Epithelial cell of prostate (primary cell): ENCODE results near the gene MAP3K13.
"Not testable (repeated sequence)": the region's sequence is repeated elsewhere in the genome, so short reads cannot be mapped to it uniquely, and the experiment has no call there.

ENCODE experiments used
- DNase-seq: peaks from one replicate; pipeline ENCODE4 v3.0.0-alpha.2; 2011; ENCODE audit warnings: low read depth, low spot score
- H3K27ac ChIP-seq: fragments of 450-650 bp; 2 replicates; pipeline ENCODE4 v1.5.1; 2017; ENCODE audit warnings: mild to moderate bottlenecking

MAP3K13 gene

DNA sequence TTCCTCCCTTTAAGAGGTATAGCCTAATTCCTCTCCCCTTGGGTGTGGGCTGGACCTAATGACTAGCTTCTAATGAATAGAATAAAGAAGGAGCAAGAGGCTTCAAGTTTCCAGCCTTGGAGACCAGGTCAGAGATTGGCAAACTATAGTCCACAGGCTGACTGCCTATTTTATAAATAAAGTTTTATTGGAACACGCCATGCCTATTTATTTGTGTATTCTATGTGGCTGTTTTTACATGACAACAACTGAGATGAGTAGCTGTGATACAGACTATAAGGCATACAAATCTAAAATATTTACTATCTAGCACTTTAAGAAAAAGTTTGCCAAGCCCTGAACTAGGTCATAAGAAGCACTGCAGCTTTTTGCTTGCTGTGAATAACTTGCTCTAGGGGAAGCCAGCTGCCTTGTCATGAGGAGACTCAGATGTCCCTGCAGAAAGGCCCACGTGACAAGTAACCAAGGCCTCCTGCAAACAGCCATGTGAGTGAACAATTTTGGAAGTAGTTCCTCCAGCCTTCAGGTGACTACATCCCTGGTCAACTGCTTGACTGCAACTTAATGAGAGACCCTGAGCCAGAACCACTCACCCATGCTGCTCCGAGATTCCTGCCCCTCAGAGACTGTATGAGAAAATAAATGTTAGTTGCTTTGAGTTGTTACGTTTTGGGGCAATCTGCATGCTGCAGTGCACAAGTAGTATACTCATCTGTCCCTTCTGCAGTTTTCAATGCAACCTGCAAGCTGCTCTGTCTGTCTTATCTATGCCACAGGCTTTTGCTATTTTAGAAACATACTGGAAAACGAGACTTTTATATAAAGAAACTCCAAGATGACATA, 21.1 kb upstream of the MAP3K13 start:
- peak overlapping the region; percentile 75 for H3K27ac ChIP-seq
- no peak for DNase-seq

DNA sequence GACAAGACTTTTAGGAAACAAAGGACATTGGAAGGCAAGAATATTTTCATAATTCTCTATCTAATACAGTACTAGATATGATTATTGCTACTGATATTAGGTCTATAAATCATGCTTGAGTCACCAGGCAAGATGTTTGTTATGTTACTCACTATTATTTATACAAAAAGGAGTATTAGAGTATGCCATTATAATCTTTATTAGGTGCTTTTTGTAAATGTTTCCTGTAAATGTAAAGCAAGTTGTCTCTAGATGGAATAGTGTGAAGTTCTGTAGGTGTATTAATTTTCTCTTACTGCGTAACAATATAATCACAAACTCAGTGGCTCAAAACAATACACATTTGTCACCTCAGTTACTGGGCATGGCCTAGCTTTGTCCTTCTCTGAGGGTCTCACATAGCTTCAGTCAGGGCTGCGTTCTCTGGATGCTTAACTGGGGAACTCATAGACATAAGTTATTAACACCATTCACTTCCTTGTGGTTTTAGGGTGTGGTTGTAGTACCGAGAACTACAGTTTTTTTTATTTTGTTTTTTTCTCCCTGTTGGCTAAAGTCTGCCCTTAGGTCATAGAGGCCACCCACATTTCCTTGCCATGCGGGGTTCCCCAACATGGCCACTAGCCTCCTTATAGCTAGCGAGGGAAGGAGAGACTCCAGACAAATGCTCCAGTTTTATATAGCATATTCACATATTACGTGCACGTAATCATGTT, 20.3 kb upstream of the MAP3K13 start:
- DNase-seq: no peak
- H3K27ac ChIP-seq: peak overlapping the region; percentile 75

DNA sequence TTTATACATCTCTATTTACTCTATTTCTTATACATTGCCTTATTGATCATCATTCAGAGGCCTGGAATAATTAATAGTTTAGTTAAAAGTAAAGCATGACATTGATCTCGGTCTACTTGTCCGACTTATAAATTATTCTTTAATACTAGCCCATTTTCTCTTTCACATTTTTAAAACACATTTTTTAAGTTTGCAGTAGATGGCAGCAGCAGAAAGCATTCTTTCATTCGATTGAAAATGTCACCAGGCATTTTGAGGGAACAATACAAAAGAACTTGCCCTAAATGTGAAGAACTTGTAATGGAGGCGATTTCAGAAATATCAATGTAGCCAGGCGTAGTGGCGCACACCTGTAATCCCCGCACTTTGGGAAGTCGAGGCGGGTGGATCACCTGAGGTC, 15.5 kb upstream of the MAP3K13 start:
- no peak for DNase-seq
- H3K27ac ChIP-seq: no peak overlapping the region

DNA sequence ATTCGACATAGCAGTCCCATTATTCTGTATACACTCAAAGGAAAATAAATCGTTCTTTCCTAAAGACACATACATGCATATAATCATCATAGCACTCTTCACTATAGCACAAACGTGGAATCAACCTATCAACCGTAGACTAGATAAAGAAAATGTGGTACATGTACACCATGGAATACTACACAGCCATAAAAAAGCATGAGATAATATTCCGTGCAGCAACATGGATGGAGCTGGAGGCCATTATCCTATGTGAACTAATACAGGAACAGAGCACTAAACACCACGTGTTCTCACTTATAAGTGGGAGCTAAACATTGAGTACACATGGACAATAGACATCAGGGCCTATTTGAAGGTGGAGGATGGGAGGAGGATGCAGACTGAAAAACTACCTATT, 12.1 kb upstream of the MAP3K13 start:
- DNase-seq: no peak
- H3K27ac ChIP-seq: peak overlapping the region; percentile 86

DNA sequence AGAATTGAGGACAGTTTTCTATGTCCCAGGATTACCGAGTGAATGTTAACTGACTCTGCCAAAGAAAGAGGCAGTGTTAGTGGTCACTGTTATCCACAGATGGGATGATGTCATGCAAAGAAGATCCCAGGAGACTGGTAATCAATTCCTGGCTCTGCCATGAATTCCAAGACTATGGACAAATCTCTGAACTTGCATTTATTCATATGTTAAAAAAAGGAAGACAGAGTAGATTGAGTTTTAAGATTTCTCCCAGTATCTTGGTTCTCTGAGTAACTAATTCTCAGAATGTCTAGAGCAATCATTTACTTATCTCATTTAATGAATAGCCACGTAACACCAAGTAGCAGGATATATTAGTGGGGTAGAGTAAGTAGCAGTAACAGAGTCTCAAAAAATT, 11.5 kb upstream of the MAP3K13 start:
- no peak for DNase-seq

DNA sequence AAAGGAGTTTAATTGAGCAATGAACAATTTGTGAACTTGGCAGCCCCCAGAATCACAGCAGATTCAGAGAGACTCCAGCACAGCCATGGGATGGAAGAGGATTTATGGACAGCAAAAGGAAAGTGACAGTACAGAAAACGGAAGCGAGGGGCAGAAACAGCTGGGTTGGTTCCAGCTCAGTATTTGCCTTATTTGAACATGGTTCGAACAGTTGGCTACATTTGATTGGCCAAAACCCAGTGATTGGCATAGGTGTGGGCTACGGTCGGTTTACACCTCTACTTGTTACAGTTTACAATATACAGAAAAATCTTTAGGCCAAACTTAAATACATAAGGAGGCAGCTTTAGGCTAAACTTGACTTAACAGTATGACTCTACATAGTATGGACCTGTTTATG, 9.7 kb upstream of the MAP3K13 start:
- H3K27ac ChIP-seq: no peak overlapping the region
- no peak for DNase-seq

More for the DNA sequence above, 11.5 kb upstream of the MAP3K13 start:
- peak overlapping the region; percentile 86 for H3K27ac ChIP-seq

DNA sequence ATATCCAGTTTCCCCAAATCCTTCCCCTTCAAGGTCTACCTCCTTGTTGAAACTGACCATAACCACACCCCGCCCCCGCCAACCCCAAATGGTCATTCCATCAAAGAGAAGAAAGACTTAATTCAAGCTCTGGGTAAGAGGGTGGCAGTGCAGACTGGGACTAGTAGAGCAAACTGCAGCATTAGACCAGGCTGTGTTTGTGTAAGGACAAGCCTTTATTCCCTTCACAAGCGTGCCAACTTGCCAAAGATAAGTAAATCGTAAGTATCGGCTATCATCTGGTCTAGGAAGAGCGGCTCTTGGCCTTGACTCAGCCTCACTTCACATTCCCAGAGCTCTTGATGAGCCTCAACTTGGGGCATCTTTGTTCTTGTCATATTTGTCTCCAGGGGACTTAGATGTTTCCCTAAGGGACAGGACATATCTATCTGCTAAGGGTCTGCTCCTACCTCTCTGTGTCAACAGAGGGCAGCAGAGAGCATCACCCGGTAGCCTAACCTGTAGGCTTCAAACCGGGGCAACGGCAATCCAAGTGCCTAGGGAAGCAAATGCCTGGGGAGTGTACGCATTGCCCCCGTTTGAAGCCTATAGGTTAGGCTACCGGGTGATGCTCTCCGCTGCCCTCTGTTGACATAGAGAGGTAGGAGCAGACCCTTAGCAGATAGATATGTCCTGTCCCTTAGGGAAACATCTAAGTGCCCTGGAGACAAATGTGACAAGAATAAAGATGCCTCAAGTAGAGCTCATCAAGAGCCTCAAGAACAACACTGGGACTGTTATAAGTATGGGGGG, 8.9 kb upstream of the MAP3K13 start:
- no peak for DNase-seq
- H3K27ac ChIP-seq: no peak overlapping the region

DNA sequence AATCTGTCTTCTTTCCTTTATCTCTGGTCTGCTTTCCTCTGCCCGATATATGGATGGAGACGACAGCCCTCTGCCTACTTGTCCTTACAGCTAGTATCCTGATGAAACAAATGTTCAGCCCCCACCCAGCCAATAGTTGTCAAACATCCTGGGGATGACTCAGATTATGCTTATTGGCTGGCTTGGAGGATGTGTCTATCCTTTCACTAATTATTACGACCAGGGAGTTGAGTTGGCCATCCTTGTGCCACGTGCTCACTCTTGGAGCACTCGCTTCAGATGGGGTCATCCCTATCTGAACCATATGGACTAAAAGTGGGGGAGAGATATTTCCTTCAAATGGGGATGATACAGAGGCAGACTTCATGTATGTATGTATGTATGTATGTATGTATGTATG, 6.4 kb upstream of the MAP3K13 start:
- H3K27ac ChIP-seq: no peak overlapping the region
- no peak for DNase-seq

DNA sequence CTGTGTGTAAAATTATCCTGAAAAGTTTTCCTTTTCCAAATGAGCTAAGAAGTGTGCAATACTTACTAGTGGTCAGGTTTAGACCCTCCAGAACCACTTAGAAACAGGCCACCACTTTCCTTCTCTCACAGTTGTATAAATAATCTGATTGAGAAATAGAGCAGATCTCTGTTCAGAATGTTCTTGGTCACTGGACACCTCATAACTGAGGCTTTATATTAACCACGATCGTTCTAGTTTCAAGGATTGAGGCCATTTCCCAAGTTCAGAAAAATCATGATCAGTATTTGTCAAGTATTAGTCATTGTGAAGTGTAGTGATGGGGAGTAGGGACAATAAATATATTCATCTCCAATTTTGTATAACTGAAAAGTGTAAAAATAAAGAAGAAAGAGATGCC, 1.0 kb upstream of the MAP3K13 start:
- DNase-seq: no peak
- peak overlapping the region; percentile 30 for H3K27ac ChIP-seq

DNA sequence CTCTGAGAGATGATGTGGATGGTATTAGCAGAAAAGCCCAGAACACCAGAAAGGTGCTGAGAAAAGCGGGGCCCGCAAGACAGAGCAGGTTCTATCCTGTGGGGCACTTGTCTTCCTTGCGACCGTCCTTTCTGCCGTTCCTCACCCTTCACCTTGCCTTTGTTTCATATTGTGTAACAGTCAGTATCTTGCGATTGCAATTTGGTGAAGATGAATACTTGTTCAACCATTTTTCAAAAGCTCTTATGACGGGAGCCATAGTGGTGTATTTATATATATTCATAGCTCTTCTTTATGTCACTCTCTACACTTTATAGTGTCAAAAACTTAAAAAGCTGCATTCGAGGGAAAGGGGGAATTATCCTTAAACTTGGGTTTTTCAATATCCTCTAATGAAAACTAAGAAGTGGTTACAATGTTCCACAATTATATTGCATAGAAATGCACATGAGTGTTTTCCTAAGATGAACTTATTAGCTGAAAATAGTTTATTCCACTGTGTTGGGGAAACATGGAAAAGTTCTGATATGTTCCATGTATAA, 797 bp downstream of the MAP3K13 start:
- H3K27ac ChIP-seq: peak overlapping the region; percentile 31

DNA sequence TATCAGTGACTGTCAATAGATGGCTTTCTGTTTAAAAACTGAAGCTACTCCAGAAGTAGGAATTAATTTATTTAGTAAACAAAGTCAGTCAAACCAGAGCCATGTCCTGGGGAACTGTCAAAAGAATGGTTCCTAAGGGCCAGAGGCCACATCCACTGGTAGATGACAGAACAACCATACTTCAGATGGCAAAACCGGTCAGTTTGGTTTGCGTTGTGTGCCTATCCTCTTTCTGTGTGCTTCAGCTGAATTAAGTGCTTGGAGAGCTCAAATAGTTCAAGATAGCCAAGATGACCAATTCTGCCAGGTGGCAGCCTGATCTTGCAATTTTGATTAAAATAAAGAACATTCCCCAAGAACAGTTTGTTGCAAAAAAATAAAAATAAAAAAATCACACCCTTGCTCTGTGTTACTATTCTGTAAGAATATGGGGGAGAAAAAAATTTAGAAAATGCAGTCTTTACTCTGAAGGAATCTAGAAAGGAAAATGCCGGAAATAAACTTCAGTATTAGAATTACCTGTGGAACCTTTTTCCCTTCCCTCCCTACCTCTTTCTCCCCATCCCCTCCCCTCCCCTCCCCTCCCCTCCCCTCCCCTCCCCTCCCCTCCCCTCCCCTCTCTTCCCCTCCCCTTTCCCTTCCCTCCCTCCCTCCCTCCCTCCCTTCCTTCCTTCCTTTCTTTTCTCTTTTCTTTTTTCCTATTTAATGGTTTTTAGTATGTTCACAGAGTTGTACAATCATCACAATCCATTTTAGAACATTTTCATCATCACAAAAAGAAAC, 2.5 kb downstream of the MAP3K13 start:
- no peak overlapping the region for H3K27ac ChIP-seq
- DNase-seq: no peak

More for the DNA sequence above, 797 bp downstream of the MAP3K13 start:
- no peak for DNase-seq

DNA sequence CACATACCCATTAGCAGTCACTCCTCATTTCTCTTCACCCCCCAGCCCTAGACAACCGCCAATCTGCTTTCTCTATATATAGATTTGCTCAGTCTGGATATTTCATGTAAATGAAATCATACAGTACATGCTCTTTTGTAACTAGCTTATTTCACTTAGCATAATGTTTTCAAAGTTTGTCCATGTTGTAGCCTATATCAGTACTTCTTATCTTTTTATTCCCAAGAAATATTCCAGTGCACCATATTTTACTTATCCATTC, 3.1 kb downstream of the MAP3K13 start:
- H3K27ac ChIP-seq: no peak overlapping the region
- no peak for DNase-seq

DNA sequence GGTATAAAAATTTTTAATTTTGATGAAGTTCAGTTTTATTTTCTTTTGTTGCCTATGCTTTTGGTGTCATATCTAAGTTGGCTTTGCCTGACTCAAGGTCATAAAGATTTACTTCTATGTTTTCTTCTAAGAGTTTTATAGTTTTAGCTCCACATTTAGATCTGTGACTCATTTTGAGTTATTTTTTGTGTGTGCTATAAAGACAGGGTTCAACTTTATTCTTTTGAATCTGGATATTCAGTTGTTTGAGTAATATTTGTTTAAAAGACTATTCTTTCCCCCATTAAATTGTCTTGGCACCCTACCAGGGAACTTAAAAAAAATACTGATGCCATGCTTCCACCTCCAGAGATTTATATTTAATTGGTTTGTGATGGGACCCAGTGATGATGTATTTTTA, 4.0 kb downstream of the MAP3K13 start:
- no peak for DNase-seq
- H3K27ac ChIP-seq: no peak overlapping the region

DNA sequence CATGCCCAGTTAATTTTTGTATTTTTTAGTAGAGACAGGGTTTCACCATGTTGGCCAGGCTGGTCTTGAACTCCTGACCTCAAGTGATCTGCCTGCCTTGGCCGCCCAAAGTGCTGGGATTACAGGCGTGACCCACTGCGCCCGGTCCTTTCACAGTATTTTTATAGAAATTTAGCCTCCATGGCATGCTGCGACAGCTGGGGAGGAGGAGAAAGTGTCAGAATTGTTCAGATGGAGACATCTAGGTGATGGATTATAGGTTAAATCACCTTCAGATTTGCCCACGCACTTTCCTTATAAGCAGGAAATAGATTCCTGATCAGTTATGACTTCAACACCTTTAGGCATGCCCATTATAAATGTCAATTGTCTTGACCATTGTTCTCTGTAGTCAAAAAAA, 7.4 kb downstream of the MAP3K13 start:
- H3K27ac ChIP-seq, DNase-seq: not testable (repeated sequence)

DNA sequence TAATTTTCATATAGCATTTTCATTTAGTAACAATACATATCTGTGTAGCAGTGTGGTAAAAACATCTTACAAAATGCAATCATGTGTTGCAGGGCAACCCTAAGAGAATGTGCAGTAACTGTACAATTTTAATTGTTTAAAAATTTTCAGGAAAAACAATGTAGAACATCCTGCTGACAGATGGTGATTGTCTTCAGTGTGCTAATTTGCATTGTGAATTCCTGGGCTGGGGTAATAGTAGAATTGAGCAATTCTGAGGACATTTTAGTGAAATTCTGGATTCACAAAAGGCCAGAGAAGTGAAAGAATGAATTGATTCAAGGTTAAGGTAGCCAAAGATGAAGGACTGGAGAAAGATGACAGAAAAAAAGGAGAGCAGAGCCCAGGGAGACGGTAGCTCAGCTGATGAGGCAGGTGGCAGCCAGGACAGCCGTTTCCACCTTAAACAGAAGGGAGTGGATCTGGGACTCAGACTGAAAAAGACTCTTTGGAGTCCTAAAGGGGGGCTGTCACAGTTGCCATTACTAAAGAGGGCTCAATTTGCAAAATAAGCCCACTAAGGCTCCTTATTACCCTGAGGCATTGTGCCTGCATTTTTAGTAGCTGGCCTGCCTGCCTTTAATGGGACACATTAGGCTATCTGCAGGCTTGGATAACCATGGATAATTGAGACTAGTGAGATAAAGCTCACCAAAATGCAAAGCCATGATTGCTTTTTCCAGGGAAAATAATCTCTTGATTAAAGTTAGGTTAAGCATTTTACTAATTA, 8.6 kb downstream of the MAP3K13 start:
- no peak overlapping the region for H3K27ac ChIP-seq
- DNase-seq: no peak

DNA sequence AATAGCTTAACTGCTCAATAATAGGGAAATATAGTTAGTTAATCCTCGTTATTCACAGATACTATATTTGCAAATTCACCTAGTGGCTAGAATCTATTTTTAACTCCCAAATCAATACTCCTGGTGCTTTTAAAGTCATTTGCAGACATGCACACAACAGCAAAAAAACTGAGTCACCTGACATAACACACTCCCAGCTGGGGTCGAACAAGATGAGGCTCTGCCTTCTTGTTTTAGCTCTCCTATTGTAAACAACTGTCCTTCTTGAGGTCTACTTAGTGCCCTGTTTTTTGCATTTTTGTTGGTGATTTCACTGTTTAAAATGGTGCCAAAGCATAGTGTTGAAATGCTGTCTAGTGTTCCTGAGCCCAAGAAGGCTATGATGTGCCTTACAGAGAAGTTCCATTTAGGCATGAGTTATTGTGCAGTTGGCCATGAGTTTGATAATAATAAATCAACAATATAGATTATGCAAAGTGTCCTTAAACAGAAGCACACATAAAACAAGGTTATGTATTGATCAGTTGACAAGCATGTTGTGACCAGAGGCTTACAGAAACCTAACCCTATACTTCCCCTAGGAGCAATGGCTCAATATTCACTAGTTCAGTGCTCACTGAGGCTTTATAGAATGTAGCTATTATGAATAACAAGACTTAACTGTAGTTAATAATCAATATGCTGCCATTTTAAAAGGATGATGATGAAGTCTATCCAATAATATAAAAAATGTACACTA, 18.6 kb downstream of the MAP3K13 start:
- DNase-seq: no peak
- no peak overlapping the region for H3K27ac ChIP-seq

DNA sequence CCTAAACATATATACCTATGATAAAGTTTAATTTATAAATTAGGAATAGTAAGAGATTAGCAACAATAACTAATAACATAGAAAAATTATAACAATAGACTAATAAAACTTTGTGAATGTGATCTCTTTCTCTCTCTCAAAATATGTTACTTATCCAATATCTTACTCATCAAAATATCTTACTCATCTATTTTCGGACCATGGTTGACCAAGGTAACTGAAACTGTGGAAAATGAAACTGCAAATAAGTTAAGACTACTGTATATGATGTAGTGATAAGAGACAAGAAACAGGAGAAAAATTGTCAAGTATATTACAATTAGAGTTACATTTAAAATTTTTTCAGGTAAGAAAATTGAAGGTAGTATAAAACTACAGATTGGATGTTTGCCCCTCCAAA, 19.2 kb downstream of the MAP3K13 start:
- no peak overlapping the region for H3K27ac ChIP-seq
- DNase-seq: no peak

DNA sequence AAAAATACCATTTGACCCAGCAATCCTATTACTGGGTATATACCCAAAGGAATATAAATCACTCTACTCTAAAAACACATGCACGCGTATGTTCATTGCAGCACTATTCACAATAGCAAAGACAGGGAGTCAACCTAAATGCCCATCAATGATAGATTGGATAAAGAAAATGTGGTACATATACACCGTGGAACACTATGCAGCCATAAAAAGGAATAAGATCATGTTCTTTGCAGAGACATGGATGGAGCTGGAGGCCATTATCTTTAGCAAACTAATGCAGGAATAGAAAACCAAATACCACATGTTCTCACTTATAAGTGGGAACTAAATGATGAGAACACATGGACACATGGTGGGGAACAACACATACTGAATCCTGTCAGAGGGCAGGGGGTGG, 23.6 kb downstream of the MAP3K13 start:
- DNase-seq, H3K27ac ChIP-seq: not testable (repeated sequence)

DNA sequence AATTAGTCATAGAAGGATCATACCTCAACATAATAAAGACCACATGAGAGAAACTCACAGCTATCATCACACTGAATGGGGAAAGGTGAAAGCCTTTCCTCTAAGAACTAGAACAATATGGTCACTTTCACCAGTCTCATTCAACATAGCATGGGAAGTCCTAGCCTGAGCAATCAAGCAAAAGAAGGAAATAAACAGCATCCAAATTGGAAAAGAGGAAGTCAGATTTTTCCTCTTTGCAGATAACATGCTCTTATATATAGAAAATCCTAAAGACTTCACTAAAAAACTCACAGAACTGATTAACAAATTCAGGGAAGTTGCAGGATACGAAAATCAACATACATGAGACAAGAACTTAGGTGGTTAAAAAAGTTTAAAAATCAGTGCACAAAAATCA, 24.7 kb downstream of the MAP3K13 start:
- DNase-seq: no peak
- no peak overlapping the region for H3K27ac ChIP-seq
